NCI-H2081 treated with DMSO at 0.1 percent for 48 hours (cell line): ENCODE data around the gene IGFBPL1.
"Not testable (repeated sequence)": the region's sequence is repeated elsewhere in the genome, so short reads cannot be mapped to it uniquely, and the experiment has no call there.

Source experiments
- DNase-seq: peaks from one replicate; lab custom pipeline; 2025; lab: John Stamatoyannopoulos, UW

IGFBPL1 gene, protein sequence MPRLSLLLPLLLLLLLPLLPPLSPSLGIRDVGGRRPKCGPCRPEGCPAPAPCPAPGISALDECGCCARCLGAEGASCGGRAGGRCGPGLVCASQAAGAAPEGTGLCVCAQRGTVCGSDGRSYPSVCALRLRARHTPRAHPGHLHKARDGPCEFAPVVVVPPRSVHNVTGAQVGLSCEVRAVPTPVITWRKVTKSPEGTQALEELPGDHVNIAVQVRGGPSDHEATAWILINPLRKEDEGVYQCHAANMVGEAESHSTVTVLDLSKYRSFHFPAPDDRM

GRCh38 chr9:38423973-38424843 lies at the start of gene IGFBPL1:
TSS of gene IGFBPL1 (minus strand) at chr9:38424454. CDS start at chr9:38424424, 30 bp downstream.
- DNase-seq = peak; percentile 27

DNA sequence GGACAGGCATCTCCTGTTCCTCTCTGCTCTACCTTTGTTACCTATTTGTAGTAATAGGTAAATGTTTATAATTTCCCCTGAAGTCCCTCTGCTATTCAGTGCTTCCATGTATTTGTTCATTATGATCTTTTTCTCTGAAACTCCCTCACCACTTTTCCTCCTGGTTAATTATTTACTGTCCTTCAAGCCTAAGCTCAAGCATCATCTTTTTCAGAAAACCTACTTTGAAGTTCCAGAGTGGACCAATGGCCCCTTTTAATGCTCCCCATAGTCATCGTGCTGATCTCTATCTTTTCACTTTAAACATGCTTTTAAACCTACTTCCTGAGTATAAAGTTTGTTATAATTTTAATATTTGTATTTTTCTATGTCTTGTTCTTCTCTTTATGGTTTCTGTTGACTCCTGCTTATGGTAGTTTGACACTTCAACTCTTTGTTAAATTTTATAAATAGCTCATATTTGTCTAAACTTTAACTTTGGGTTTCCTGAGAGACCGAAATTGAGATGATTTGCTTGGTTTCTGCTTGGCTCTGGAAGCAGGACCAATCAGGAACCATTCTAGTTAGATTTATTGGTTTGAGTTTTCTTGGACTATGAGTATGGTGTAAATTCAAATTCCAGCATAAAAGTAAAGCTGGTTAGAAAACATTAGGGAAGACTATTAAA lies 48.5 kb upstream of the IGFBPL1 start:
- DNase-seq = not testable (repeated sequence)

- no peak for DNase-seq
These were observed 43.1 kb upstream of the IGFBPL1 start for GRCh38 chr9:38467404-38467803.

- no peak for DNase-seq
These were observed 29.6 kb upstream of the IGFBPL1 start for GRCh38 chr9:38453835-38454234.

DNA sequence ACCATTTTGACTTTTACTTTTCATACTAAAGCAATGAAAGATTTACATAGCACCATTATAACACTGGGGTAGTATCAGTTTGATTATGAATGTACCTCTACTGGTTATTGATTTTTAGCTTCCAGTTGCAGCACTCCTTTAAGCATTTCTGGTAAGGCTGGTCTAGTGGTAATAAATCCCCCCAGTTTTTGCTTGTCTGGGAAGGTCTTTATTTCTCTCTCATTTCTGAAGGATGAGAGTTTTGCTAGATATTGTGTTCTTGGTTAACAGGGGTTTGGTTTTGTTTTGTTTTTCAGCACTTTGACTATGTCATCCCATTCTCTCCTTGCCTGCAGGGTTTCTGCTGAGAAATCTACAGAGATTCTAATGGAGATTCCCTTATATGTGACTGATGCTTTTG lies 26.9 kb upstream of the IGFBPL1 start:
- no peak for DNase-seq

DNA sequence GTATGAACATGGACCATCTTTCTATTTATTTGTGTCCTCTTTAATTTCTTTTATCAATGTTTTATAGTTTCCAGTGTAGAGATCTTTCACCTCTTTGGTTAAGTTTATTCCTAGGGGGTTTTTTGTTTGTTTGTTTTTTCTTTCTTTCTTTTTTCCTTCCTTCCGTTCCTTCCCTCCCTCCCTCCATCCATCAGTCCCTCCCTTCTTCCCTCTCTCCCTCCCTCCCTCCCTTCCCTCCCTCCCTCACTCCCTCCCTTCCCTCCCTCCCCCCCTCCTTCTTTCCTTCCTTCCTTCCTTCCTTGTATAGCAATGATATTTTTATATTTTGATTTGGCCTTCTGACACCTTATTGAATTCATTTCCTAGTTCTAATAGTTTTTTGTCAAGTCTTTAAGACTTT lies 23.4 kb upstream of the IGFBPL1 start:
- DNase-seq = no peak

- DNase-seq = no peak
These were observed 21.1 kb upstream of the IGFBPL1 start for GRCh38 chr9:38445154-38446043.

- DNase-seq = no peak
These were observed 19.3 kb upstream of the IGFBPL1 start for GRCh38 chr9:38443597-38443996.

DNA sequence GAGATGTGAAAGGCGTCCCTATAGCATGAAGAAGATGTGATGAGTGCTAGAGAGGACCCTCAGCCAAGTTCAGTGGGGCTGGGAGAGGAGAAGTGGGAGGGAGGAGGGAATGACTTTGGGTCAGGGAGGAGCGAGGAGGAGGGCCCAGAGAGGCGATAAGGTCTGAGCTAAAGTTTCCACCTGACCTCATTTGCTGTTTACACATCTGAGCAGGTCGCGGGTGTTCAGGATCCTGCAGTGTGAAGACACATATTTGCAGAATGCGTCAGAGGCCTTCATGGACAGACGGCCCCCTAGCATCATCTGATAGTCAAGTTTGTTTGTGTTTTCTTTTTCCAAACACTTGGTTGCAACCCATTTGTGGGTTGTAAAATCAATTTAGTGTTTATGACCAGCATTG lies 18.9 kb upstream of the IGFBPL1 start:
- DNase-seq = no peak

DNA sequence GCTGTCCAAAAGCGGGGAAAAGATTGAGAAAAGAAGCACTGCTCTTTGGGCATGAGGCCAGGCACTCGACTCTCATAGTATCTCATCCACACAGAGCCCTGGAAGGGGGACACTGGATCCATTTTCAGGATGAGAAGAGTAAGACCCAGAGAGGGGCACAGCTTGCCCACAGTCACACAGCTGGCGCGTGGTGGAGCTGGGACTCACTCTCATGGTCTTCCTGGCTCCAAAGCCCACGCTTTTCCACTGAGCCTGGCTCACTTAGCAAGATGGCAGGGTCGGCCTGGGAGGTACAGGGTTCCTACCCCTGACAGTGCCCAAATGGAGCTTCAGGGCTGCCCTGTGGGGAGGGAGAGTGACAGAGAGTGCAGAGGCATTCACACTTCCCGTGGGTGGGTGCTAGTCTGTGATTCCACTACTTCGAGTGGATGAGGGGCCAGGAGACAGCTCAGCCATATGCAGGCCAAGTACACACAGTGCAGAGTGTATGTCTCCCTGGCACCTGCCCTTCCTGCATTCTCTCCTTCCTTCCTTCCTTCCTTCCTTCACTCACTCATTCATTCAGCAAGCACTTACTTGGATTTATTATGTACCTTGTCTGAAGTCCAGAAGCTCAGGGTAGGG lies 18.3 kb upstream of the IGFBPL1 start:
- DNase-seq = no peak

- DNase-seq = no peak
These were observed 17.3 kb upstream of the IGFBPL1 start for GRCh38 chr9:38441347-38442085.

DNA sequence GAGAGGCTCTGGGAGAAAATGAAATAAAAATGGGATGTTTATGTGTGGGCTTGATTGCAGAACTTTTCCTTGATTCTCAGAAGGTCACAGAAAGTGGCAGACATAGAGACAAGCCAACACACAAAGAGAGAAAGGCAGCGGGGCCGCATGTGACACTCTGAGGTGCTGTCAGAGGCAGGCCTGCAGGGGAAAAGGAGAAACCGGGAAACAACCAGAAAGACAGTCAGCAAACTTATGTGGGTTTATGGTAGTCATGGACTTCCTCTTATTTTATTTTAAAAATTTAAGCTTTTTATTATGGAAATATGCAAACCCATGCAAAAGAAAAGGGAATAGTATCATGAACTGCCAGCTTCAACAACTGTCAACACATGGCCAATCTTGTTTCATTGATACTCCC lies 16.3 kb upstream of the IGFBPL1 start:
- DNase-seq = no peak

GRCh38 chr9:38439916-38440301 lies 15.7 kb upstream of the IGFBPL1 start:
- no peak for DNase-seq

DNA sequence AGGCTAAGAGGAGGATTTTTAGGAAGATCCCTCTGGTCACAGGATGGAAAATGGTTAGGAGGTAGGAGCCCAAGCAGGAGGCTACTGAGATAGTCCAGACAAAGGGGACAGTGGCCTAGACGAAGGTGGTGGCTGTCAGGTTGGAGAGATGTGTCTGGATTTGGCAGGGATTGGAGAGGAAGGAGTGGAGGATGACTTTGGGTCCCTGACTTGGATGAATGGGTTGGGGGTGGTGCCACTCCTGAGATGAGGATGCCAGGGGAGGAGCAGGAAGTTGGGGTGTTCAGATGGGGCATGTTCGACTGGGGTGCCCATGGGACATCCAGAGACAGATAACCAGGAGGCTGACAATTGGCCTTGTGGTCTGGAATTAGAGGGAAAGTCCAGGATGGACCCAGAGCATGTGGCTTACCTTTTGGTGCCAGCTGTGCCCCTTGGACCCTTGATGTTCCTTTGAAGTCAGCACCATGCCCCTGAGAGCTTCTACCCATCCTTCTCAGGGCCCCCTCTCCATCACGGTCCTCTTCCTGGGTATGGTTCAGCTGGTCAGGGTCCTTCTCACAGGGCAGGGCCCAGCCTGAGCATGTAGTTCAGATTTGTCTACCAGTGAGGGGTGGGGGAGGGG lies 15.1 kb upstream of the IGFBPL1 start:
- no peak for DNase-seq

- no peak for DNase-seq
These were observed 13.1 kb upstream of the IGFBPL1 start for GRCh38 chr9:38437193-38437823.

DNA sequence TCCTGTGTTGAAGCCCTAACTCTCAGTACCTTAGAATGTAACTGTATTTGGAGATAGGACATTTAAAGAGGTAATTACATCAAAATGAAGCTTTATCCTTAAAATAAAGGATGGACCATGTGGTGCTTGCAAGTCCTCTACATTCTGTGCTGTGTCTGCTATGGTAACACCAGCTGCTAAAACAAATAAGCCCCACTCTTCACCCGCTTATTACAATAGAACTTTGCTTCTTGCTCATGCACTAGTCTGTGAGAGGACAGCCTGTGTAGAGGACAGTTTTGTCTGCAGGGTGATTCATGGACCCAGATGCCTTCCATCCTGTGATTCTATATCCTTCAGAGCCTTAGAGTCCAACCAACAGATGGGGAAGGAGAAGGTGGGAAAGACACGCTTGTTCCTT lies 12.5 kb upstream of the IGFBPL1 start:
- DNase-seq = no peak

- no peak for DNase-seq
These were observed 11.3 kb upstream of the IGFBPL1 start for GRCh38 chr9:38435521-38435920.

GRCh38 chr9:38434853-38435252 lies 10.6 kb upstream of the IGFBPL1 start:
- no peak for DNase-seq

DNA sequence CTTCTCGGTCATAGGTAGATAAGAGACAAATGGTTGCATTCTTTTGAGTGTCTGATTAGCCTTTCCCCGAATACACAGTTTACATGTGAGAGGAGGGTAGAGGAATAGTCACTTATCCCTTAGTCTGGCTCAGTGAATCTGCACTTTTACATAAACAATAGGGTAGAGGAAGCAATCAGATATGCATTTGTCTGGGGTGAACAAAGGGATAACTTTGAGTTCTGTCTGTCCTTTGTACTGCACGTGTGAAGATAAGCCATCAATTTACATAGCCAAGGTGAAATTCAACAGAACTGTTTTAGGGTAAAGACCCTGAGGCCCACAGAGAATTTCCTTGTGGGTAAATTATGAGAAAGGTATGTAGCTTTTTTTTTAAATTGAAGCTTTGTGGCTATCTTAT lies 10.1 kb upstream of the IGFBPL1 start:
- DNase-seq = no peak
